H1 (cell line): Measurements from ENCODE around the gene AKT1. TPM values are rescaled to one million over a fixed set of nuclear protein-coding genes. Genes with fewer than 3 reads are reported as not detected.

ENCODE experiments used
- CBX5 ChIP-seq: fragments of 300-800, 300-1000 bp; sonication (generic); IDR thresholded peaks from 2 replicates; pipeline ENCODE4 v1.7.1; 2016; ENCODE audit warnings: antibody characterized with exemption, low read length, low read depth
- CHD7 ChIP-seq: fragments of 300-600 bp; sonication (generic); IDR thresholded peaks from 2 replicates; pipeline ENCODE4 v1.7.1; 2012; ENCODE audit warnings: low read length, moderate library complexity, mild to moderate bottlenecking, inconsistent platforms; ENCODE audit not compliant: insufficient replicate concordance
- EP300 ChIP-seq, 2 experiments: IDR thresholded peaks; 1 replicate in 1 of 2; 2 replicates in 1 of 2; pipeline ENCODE4 v1.6.1; 2011 to 2012; ENCODE audit warnings: low read depth in 2 of 2, low read length in 2 of 2, mild to moderate bottlenecking in 2 of 2, borderline replicate concordance in 1 of 2, inconsistent platforms in 1 of 2, moderate library complexity in 1 of 2
- KDM1A ChIP-seq: fragments of 200-600, 300-600 bp; sonication (generic); IDR thresholded peaks from 2 replicates; pipeline ENCODE4 v1.7.1; 2016; ENCODE audit warnings: mild to moderate bottlenecking, low read length, borderline replicate concordance
- RXRA ChIP-seq: IDR thresholded peaks from 2 replicates; pipeline ENCODE4 v1.6.1; 2011; ENCODE audit warnings: low read depth, mild to moderate bottlenecking, low read length, moderate library complexity; ENCODE audit not compliant: insufficient read depth
- YY1 ChIP-seq: IDR thresholded peaks from 2 replicates; pipeline ENCODE4 v1.6.1; 2011; ENCODE audit warnings: low read depth, mild to moderate bottlenecking, low read length
- ZNF274 ChIP-seq: IDR thresholded peaks from 2 replicates; pipeline ENCODE4 v1.7.0; 2012; ENCODE audit warnings: low read length, borderline replicate concordance; ENCODE audit errors: extremely low read depth
- polyA plus RNA-seq, 7 experiments: library from polyadenylated mRNA; depleted of rRNA in 3 of 7; stranded (reverse) in 5 of 7; unstranded in 2 of 7; fragments of >200 nt in 5 of 7; fragments of 200-250 nt in 2 of 7; gene quantifications; 1 replicate in 5 of 7; 2 replicates in 1 of 7; 4 replicates in 1 of 7; pipeline versions ENCODE4 v1.2.1 to v1.2.3, GENCODE V29; 2011 to 2013; ENCODE audit warnings: missing spikeins in 2 of 7, mixed read lengths in 2 of 7
- total RNA-seq: library from RNA; stranded (reverse); fragmentation: NEBNext Ultra II Directional; extraction: Animal tissue kit (Norgen Biotek cat#: 25700); gene quantifications from 2 replicates; pipeline ENCODE4 v1.2.1, GENCODE V29; 2021

The AKT1 gene
- total and polyA plus RNA-seq, 2 of the 8 experiments (the other 6 are each of a cell fraction or from before 2014, with no cell fraction given) = 68.1 to 71.5 TPM

DNA sequence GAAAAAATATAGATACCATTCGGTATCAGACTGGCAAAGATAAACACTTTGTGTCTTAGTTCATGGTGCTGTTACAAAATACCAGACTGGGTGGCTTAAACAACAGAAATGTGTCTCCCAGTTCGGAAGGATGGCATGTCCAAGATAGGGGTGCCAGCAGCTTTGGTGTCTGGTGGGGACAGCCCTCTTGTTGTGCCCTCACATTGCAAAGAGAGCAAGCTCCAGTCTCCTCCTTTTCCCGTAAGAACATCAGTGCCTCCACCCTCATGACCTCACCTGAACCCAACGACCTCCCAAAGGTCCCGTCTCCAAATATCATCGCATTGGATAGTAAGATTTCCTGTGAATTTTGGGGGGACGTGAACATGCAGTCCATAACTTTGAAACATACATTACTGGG lies 17.7 kb upstream of the AKT1 start (continued):
- TF ChIP-seq CHD7 (no peak), ZNF274 (no peak), EP300 (IDR thresholded peaks at IDR 0.05; ENCODE audit: borderline replicate concordance in 1 of 2, low read depth in 2 of 2, low read length in 2 of 2) (no peak), CBX5 (no peak), RXRA (no peak), KDM1A (no peak), YY1 (no peak)
